NCI-H524 treated with DMSO at 0.1 percent for 48 hours (cell line): ENCODE results near the gene CCL5.
"Not testable (repeated sequence)": the region's sequence is repeated elsewhere in the genome, so short reads cannot be mapped to it uniquely, and the experiment has no call there.

ENCODE experiments used
- DNase-seq: peaks from one replicate; lab custom pipeline; 2025; lab: John Stamatoyannopoulos, UW

Gene CCL5

DNA sequence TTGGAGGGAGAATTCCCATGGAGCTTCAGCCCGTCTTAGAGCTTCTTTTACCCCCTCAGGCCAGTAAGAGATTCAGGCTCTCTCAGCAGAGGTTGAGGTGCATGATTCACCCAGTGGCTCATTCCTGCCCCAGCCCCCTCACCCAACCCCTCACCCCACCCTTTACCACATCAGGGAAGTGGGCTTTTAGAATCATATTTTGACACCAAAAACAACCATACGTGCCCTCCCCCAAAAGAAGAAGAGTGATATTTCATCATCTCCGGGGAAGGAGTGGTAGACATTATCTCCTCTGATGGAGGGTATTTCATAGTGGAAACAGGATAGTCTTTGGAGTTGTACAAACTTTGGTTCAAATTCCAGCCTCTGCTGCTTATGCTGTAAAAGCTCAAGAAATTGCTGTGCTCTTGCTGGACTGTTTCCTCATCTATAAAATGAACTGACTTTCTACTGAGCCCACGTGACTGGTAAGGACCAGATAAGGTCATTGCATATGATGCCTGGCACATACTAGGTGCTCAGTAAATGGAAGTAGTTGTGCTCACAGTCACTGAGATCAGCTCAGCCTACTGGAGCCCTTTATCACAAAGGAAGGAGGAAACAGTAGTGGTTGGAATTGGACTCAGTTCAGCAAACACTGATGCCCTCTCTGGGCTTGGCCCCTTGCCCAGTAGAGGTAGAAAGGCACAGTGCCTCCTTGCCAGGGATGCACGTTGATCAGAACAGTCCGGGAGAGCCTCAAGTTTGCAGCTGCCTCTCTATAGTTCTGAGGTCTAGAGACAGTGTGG is 18.3 kb upstream of the CCL5 start:
- DNase-seq = no peak

- not testable (repeated sequence) for DNase-seq
Observed at GRCh38 chr17:35897772-35898171, 17.6 kb upstream of the CCL5 start.

GRCh38 chr17:35895636-35896587 is 15.8 kb upstream of the CCL5 start:
- no peak for DNase-seq

DNA sequence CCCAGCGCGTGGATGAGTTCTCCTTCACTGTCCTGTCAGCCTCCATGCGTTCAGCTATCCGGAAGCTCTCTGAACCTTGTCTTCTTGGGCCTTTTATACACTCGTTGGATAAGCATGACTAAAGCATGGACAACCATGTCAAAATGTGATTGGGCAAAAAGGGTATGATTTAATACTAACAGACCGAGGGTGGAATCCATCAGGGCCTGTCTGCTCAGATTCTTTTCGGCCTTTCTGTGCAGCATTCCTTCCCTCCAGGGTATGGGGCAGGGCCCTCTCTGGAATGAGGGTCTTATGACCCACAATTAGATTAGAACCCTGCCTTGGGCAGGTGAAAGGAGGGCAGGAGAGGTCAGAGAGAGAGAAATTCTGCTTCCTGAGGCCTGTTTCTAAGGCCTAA is 14.0 kb upstream of the CCL5 start:
- no peak for DNase-seq

DNA sequence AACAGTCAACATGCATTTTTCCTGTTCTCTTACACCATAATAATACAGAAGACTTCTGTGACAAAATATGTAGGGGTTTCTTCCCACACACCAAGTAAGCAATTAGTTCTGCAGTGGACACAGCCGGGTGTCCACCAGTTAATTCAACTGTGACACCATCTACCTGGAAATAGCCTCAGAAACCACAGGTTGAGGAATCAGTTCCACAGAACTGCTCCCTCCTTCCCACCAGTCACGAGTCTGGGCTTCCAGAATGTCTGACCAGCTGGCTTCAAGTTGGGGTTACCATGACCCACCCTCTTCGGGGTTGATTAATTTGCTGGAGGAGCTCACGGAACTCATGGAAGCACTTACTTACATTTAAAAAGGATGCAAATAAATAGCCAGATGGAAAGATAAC is 13.6 kb upstream of the CCL5 start:
- no peak for DNase-seq

- DNase-seq = no peak
Observed at GRCh38 chr17:35892091-35893035, 12.2 kb upstream of the CCL5 start.

GRCh38 chr17:35891269-35891668 is 11.1 kb upstream of the CCL5 start:
- no peak for DNase-seq

- no peak for DNase-seq
Observed at GRCh38 chr17:35890774-35891155, 10.6 kb upstream of the CCL5 start.

- no peak for DNase-seq
Observed at GRCh38 chr17:35889818-35890773, 9.9 kb upstream of the CCL5 start.

DNA sequence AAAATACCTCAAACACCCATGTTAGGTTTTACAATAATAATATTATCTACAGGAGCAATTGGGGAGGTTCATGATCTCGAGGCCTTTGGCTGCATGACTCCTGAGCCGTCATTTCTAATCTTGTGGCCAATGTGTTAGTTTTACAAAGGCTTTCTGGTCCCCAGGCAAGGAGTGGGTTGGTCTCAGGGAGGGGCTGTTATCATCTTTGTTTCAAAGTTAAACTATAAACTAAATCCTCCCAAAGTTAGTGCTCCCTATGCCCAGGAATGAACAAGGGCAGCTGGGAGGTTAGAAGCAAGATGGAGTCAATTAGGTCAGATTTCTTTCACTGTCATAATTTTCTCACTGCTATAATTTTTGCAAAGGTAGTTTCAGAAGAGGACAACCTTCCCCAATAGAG is 9.1 kb upstream of the CCL5 start:
- no peak for DNase-seq

- DNase-seq = no peak
Observed at GRCh38 chr17:35878361-35878760, 1.8 kb downstream of the CCL5 start.

- no peak for DNase-seq
Observed at GRCh38 chr17:35877345-35878029, 2.7 kb downstream of the CCL5 start.

- DNase-seq = no peak
Observed at GRCh38 chr17:35876534-35876933, 3.6 kb downstream of the CCL5 start.

DNA sequence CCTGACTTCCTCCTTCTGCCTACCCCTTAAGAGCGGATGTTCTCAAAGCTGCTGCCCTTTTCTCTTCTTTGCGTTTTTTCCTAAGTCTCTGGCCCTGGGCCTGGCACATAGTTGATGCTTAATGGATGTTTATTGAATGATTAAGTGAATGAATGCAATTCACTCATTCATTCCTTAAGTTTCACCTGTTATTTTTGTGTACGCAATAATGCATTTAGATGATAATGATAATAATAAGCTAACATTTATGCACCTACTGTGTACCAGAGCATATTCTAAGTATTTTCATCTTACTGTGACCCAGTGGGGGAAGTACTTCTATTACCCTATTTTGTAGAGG is 4.4 kb downstream of the CCL5 start:
- no peak for DNase-seq

GRCh38 chr17:35875072-35875799 is 4.9 kb downstream of the CCL5 start:
- DNase-seq = no peak

DNA sequence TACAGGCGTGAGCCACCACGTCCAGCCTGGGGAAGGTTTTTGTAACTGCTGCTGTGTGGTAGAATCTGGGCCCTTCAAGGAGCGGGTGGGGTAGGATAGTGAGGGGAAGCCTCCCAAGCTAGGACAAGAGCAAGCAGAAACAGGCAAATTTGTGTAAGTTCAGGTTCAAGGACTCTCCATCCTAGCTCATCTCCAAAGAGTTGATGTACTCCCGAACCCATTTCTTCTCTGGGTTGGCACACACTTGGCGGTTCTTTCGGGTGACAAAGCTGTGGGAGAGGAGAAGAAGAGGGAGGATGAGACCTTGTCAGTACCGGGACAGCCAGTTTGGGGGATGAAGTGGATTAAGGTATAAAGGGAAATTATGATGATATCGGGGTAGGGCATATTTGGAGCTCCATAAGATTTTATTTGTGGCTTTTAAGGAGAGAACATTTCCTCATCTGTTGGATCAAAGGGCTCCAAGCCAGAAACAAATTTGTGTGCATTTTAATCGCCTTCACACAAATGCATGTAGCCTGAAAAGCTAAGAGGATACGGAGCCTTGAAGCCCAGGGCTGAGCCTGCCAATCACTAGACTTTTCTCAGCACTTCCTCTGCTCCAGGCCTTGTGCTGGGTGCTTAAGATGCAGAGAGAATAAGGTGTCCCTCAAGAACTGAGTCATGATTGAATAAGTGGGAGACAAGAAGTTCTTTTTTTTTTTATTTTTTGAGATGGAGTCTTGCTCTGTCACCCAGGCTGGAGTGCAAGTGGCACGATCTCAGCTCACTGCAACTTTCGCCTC is 7.8 kb downstream of the CCL5 start:
- no peak for DNase-seq

GRCh38 chr17:35870906-35871819 is 9.0 kb downstream of the CCL5 start:
- no peak for DNase-seq

GRCh38 chr17:35868737-35869136 is 11.4 kb downstream of the CCL5 start, which contains the start of gene HEATR9:
TSS of gene HEATR9 (minus strand) at chr17:35868891. CDS start at chr17:35868742, 149 bp downstream.
- no peak for DNase-seq
